GM19239 (cell line): ENCODE results near the gene C19orf53.
"Not testable (repeated sequence)": the region's sequence is repeated elsewhere in the genome, so short reads cannot be mapped to it uniquely, and the experiment has no call there.

Source experiments
- DNase-seq: peaks from one replicate; pipeline ENCODE4 v3.0.0; 2011; ENCODE audit warnings: low spot score; ENCODE audit not compliant: insufficient read length
- FAIRE-seq: peaks from 2 replicates; lab custom pipeline; 2011; peaks lifted over from hg19 to GRCh38; lab: Jason Lieb, UNC

Gene C19orf53

DNA sequence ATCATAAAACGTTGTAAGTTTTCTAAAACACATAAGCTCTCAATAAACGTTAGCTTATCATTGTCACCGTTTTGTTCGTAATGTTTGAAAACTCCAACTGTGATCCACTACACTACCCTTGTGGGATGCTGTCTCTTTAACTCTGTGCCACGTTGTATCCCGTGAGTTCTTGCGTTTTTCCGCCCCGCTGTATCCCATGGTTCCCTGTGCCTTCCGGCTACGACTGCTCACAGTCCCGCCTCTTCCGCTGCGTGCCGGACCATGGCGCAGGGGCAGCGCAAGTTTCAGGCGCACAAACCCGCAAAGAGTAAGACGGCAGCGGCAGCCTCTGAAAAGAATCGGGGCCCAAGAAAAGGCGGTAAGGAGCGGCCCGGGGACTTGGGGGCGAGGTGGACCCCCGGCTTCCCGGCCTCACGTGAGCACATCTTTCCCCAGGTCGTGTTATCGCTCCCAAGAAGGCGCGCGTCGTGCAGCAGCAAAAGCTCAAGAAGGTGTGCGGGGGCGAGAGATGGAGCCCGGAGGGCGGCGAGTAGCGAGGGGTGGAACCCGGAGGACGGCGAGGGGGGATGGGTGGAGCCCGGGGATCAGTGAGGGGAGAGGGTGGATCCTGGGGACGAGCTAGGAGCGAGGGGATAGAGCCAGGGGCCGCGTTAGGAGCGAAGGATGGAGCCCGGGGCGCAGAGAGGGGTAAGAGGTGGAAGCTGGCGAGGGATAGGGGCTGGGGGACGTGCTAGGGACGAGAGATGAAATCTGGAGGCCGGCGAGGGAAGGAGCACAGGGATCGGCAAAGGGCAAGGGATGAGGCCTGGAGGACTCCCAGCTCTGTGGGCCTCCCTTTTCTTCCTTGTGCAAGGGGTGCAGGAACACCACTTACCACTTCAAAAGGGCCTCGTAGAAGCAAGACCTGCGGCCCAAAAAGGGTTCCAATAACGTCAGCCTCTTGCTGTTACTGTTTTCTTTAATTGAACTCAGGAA is at the start of gene C19orf53:
TSS of gene C19orf53 (plus strand) at position 240 of the 975 bp plus-strand sequence. CDS start at position 262, 22 bp downstream.
- FAIRE-seq (peak; percentile 98), DNase-seq (peak; percentile 94)

- DNase-seq (no peak), FAIRE-seq (no peak)
These were observed 47.9 kb upstream of the C19orf53 start for GRCh38 chr19:13726323-13726722.

GRCh38 chr19:13727798-13728197 is 46.5 kb upstream of the C19orf53 start:
- DNase-seq (no peak), FAIRE-seq (no peak)

DNA sequence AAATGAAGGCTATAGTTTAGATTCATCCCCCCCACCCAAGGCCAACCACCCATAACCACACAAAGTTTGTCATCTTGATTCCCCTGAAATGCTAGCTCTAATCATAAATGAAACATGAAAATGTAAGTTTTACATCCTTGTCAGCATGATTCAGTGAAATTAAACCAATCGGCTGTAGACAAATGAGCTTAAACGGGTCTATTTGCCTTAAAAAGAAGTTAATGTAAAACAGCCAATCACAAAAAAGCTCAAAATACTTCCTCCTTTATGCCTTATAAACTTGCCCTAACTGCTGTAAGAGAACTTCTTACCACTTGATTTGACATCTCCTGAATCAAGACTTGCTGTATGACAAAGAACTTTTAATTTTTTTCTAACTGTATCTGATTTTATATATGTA is 44.4 kb upstream of the C19orf53 start:
- no peak for FAIRE-seq

GRCh38 chr19:13731147-13731964 is 42.9 kb upstream of the C19orf53 start:
- FAIRE-seq (peak; percentile 94), DNase-seq (peak; percentile 96)

More for the DNA sequence above, 44.4 kb upstream of the C19orf53 start:
- no peak for DNase-seq

DNA sequence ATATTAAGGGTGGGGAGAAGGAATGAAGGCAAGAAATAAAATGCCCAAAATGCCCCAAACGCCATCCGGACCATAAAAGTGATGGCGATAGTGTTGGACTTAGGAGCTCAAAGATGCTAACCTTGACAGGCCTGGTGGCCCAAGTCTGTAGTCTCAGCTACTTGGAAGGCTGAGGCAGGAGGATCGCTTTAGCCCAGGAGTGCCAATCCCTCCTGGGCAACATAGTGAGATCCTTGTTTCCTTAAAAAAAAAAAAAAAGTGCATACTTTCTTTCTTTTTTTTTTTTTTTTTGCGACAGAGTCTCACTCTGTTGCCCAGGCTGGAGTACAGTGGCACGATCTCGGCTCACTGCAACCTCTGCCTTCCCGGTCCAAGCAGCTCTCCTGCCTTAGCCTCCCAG is 41.9 kb upstream of the C19orf53 start:
- DNase-seq = no peak

DNA sequence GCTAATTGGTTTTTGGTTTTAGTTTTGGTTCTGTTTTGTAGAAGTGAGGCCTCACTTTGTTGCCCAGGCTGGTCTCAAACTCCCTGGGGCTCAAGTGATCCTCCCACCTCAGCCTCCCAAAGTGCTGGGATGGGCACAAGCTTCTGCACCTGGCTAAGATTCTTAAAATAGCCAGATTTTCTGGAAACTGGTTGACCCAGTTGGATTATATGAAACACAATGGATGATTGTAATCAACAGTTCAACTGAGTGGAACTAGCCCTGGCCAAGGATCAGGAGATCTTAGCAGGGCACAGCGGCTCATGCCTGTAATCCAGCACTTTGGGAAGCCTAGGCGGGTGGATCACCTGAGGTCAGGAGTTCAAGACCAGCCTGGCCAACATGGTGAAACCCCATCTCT is 39.5 kb upstream of the C19orf53 start:
- DNase-seq = no peak
- FAIRE-seq = no peak

More for the DNA sequence above, 41.9 kb upstream of the C19orf53 start:
- no peak for FAIRE-seq

DNA sequence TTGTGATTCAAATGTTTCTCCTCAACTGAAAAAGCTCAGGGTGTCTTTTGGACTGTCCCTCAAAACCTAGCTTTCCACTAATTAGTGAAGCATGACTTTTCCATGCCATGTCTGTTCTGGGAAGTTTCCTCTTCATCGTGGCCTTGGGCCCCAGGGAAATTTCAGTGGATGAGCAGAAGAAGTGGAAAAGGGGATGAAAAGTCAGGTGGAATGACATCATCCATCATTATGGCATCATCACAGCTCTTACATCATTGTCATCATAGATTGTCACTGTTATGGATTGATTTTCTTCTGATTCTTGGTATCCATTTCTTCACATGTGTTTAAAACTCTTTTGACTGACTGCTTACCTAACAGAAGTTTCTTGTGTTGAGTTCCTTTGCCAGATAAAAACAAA is 36.2 kb upstream of the C19orf53 start:
- no peak for DNase-seq
- FAIRE-seq = no peak

DNA sequence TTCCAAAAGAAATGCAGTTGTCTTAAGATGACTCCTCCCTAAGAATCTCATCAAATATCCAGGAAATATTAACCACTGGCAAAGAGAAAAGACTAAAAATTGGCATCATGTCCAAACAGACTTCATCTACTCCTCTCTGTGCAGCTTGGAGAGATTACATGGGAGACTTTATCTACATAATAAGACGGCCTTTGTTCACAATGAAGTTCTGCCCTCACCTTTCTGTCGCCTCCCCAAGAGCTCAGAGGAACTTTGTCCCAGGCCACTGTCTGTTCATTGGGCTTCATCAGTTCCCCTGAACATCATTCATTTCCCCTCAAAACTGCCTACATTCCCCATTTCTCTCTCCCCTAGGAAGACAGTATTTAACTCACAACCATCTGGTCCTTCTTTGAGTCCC is 32.4 kb upstream of the C19orf53 start:
- DNase-seq (no peak), FAIRE-seq (no peak)

- no peak for DNase-seq
- no peak for FAIRE-seq
These were observed 31.5 kb upstream of the C19orf53 start for GRCh38 chr19:13742756-13743155.

DNA sequence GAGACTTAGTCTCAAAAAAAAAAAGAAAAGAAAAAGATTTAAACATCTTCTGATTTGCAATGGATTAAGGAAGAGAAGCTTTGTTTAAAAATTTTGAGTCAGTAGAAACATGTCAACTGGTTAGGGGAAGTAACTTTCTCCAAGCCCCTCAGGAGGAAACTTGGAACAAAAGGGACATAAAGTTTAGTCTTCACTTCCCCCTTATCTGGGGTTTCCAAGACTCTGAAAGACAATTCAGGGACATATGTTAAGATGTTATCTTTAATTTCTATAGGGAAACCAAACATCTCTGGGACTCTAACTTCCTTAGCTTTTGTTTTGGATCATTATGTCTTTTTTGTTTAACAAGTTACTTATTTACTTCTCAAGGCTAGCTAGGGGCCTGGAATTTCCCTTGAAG is 30.1 kb upstream of the C19orf53 start:
- DNase-seq (no peak), FAIRE-seq (no peak)

DNA sequence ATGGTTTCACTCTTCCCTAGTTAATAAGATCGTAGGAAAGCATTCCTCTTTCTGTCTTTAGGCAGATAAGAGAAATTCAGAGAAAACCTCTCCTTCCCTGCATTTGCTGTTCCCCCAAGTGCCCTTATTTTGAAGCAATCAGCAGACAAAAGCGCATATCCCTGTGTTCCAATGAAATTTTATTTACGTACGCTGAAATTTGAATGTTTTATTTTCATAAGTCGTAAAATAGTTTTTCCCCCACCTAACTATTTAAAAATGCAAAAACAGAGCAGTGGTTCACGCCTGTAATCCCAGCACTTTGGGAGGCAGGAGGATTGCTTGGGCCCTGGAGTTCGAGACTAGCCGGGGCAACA is 27.2 kb upstream of the C19orf53 start:
- FAIRE-seq (no peak), DNase-seq (no peak)

GRCh38 chr19:13748169-13748828 is 26.0 kb upstream of the C19orf53 start:
- FAIRE-seq = peak; percentile 49
- no peak for DNase-seq

DNA sequence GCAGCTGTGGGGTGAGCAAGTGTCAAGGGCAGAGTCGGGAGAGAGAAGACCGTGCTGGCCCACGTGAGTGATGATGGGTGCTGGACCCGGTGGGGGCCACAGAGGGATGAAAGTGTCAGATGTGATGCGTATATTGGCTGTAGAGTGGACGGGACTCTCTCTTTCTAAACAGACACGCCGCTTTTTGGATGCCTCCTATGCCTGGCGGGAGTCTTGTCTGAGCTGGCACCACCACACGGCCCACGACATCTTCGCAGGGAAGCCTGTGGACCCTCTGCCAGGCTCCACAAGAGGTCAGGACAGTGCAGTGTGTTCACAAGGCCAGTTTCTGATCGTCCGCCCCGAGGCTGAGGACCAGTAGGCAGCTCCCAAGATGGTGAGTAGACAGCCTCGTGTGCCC is 22.8 kb upstream of the C19orf53 start:
- FAIRE-seq (no peak), DNase-seq (no peak)

DNA sequence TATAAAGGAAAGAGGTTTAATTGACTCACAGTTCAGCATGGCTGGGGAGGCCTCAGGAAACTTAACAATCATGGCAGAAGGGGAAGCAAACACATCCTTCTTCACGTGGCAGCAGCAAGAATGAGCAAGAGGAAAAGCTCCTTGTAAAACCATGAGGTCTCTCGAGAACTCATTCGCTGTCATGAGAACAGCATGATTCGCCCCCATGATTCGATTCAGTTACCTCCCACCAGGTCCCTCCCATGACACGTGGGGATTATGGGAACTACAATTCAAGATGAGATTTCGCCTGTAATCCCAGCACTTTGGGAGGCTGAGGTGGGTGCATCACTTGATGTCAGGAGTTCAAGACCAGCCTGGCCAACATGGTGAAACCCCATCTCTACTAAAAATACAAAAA is 20.6 kb upstream of the C19orf53 start:
- FAIRE-seq, DNase-seq: not testable (repeated sequence)

- no peak for DNase-seq
- FAIRE-seq = no peak
These were observed 18.0 kb upstream of the C19orf53 start for GRCh38 chr19:13756210-13756609.

- FAIRE-seq = no peak
- no peak for DNase-seq
These were observed 16.2 kb upstream of the C19orf53 start for GRCh38 chr19:13757805-13758772.

DNA sequence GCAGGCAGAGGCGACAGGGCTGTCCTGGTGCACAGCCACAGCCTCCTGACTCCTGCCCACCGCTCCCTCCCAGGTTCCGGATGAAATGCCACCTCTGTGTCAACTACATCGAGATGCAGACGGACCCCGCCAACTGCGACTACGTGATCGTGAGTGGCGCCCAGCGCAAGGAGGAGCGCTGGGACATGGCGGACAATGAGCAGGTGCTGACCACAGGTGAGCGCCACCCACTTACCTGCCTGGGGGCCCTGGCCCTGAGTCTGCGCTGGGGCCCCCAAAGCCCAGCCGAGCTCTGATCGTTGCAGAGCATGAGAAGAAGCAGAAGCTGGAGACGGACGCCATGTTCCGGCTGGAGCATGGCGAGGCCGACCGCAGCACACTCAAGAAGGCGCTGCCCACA is 15.5 kb upstream of the C19orf53 start:
- no peak for DNase-seq
- no peak for FAIRE-seq

GRCh38 chr19:13761423-13761822 is 12.8 kb upstream of the C19orf53 start:
- DNase-seq = no peak
- no peak for FAIRE-seq
